ENCODE measurements around the gene MKI67. TPM values are rescaled to one million over a fixed set of nuclear protein-coding genes. Genes with fewer than 3 reads are reported as not detected.

The MKI67 gene
- total and polyA plus RNA-seq, 2 donors (not counting 1 experiment from before 2014, with no cell fraction given) = 0.36 to 0.47 TPM

DNA sequence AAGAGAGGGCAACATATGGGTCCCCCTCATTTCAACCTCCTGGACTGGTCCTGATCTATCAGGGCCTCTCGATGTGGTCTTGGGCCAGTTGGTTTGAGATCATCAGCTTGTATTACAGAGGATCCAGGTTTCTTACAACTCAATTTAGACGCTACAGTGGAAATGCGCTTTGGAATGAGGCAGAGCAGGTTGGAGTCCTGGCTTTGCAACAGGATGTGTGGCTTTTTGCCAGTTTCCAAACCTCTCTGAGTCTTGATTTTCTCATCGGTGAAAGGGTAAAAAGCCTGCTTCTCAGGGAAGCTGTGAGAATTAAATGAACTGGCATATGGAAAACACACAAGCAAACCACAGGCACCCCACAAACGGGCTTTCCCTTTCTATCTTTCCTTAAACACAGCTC lies 37.5 kb upstream of the MKI67 start:
- H3K4me3 Mint-ChIP-seq = no peak overlapping the region
- DNase-seq = no peak
- CTCF ChIA-PET = no interaction called here
- ATAC-seq (ENCODE audit: low read depth) = no peak
- H3K9me3 Mint-ChIP-seq (ENCODE audit: insufficient read depth) = peaks cover 2% of the 10 kb centered on the region
- Histone ChIP-seq H3K4me1 (ENCODE audit: control insufficient read depth in 2 of 2, insufficient read depth in 2 of 2, low read length in 2 of 2) (peaks cover 16 to 19% of the 10 kb centered on the region in 2 donors), H3K27ac (ENCODE audit: low read length in 2 of 2) (no peak overlapping the region), H3K4me2 (replicated peaks; ENCODE audit: low read depth, low read length, poor library complexity, severe bottlenecking) (no peak overlapping the region), H3K9me3 (ENCODE audit: control extremely low read depth in 1 of 3, control insufficient read depth in 2 of 3, insufficient read depth in 1 of 3, low read length in 2 of 3) (peaks cover 0 to 12% (median 0%) of the 10 kb centered on the region in 3 donors), H4K20me1 (ENCODE audit: control insufficient read depth, insufficient read depth, low read length, poor library complexity, severe bottlenecking) (no peaks in the 10 kb centered on the region), H3K79me2 (ENCODE audit: control insufficient read depth, insufficient read depth, low read length) (no peaks in the 10 kb centered on the region), H2AFZ (ENCODE audit: insufficient read depth, low read depth, low read length, poor library complexity, severe bottlenecking) (no peak overlapping the region), H3K27me3 (replicated peaks in 1 of 4; ENCODE audit: control extremely low read depth in 1 of 4, control insufficient read depth in 3 of 4, insufficient read depth in 4 of 4, low read length in 3 of 4) (peaks cover 0 to under 1% (median 0%) of the 10 kb centered on the region in 4 experiments), H3K9ac (ENCODE audit: low read length) (no peak overlapping the region), H3K4me3 (ENCODE audit: control extremely low read depth in 1 of 5, extremely low read depth in 1 of 5, insufficient read depth in 1 of 5, low read depth in 2 of 5, low read length in 4 of 5) (no peak overlapping the region), H3K36me3 (replicated peaks in 1 of 2; ENCODE audit: control extremely low read depth in 1 of 2, control insufficient read depth in 1 of 2, extremely low read depth in 1 of 2, insufficient read depth in 2 of 2, low read length in 1 of 2) (no peaks in the 10 kb centered on the region)
- POLR2A ChIA-PET = no interaction called here
- no peak overlapping the region for H3K27ac Mint-ChIP-seq
- intact Hi-C loops (cut with micrococcal nuclease) = no loop called here
- H3K4me1 Mint-ChIP-seq = peaks cover 27% of the 10 kb centered on the region
- TF ChIP-seq EZH2 (IDR thresholded peaks at IDR 0.05; ENCODE audit: borderline replicate concordance, insufficient read depth, low read depth, low read length, poor library complexity, severe bottlenecking) = no peak
- TF ChIP-seq, protein P1, sequence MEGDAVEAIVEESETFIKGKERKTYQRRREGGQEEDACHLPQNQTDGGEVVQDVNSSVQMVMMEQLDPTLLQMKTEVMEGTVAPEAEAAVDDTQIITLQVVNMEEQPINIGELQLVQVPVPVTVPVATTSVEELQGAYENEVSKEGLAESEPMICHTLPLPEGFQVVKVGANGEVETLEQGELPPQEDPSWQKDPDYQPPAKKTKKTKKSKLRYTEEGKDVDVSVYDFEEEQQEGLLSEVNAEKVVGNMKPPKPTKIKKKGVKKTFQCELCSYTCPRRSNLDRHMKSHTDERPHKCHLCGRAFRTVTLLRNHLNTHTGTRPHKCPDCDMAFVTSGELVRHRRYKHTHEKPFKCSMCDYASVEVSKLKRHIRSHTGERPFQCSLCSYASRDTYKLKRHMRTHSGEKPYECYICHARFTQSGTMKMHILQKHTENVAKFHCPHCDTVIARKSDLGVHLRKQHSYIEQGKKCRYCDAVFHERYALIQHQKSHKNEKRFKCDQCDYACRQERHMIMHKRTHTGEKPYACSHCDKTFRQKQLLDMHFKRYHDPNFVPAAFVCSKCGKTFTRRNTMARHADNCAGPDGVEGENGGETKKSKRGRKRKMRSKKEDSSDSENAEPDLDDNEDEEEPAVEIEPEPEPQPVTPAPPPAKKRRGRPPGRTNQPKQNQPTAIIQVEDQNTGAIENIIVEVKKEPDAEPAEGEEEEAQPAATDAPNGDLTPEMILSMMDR (IDR thresholded peaks at IDR 0.05) = no peak
- WGBS (ENCODE audit: insufficient coverage) = 89% methylated on average over 3 of the region's 5 CpGs
- H3K27me3 Mint-ChIP-seq = peaks cover 16% of the 10 kb centered on the region

DNA sequence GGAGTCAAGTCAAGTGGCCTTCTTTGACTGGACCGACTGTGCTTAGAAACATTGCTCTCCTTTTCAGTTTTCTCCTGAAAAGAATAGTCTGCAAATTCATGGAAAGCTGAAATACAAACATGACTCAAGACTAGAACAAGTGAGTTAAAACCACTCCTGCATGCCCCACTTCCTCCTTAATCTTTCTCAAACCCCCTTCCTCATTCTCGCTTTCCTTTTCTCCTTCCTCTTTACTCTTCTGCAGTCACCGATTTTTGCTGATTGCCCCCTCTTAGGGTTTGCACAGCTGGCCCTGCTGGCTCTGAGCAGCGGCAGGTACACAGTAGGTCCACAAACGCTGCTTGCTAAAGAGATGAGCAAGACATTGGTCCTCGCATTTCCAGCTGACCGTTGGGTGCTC lies 34.8 kb upstream of the MKI67 start:
- ATAC-seq (ENCODE audit: low read depth) (peak; percentile 33), DNase-seq (peak; percentile 43)
- H3K4me3 ChIP-seq (ENCODE audit: control extremely low read depth in 1 of 5, extremely low read depth in 1 of 5, insufficient read depth in 1 of 5, low read depth in 2 of 5, low read length in 4 of 5) = no peak overlapping the region
- Mint-ChIP-seq H3K9me3 (ENCODE audit: insufficient read depth) (peaks cover 2% of the 10 kb centered on the region), H3K27me3 (peaks cover 24% of the 10 kb centered on the region), H3K4me1 (peaks cover 27% of the 10 kb centered on the region), H3K4me3 (peak overlapping the region; percentile 62), H3K27ac (no peak overlapping the region)
- peaks cover 0 to 11% (median 2%) of the 10 kb centered on the region in 4 experiments for H3K27me3 ChIP-seq (replicated peaks in 1 of 4; ENCODE audit: control extremely low read depth in 1 of 4, control insufficient read depth in 3 of 4, insufficient read depth in 4 of 4, low read length in 3 of 4)
- H3K9ac ChIP-seq (ENCODE audit: low read length) = no peak overlapping the region
- intact Hi-C loops (cut with micrococcal nuclease) = no loop called here
- H2AFZ ChIP-seq (ENCODE audit: insufficient read depth, low read depth, low read length, poor library complexity, severe bottlenecking) = no peak overlapping the region
- WGBS (ENCODE audit: insufficient coverage) = 50% methylated on average over 7 of the region's 7 CpGs
- TF ChIP-seq, protein P1 (IDR thresholded peaks at IDR 0.05) = no peak
- TF ChIP-seq EZH2 (IDR thresholded peaks at IDR 0.05; ENCODE audit: borderline replicate concordance, insufficient read depth, low read depth, low read length, poor library complexity, severe bottlenecking) = no peak
- no peaks in the 10 kb centered on the region for H3K36me3 ChIP-seq (replicated peaks in 1 of 2; ENCODE audit: control extremely low read depth in 1 of 2, control insufficient read depth in 1 of 2, extremely low read depth in 1 of 2, insufficient read depth in 2 of 2, low read length in 1 of 2)
- H3K79me2 ChIP-seq (ENCODE audit: control insufficient read depth, insufficient read depth, low read length) = no peaks in the 10 kb centered on the region
- CTCF ChIA-PET = interaction anchor here (0.9 to 2.3 kb wide), 3 partner anchors 11 to 20 kb away, joined by 3 to 13 read pairs (median 3); no protein-coding TSS in a partner anchor
- peaks cover 0 to 12% (median 0%) of the 10 kb centered on the region in 3 donors for H3K9me3 ChIP-seq (ENCODE audit: control extremely low read depth in 1 of 3, control insufficient read depth in 2 of 3, insufficient read depth in 1 of 3, low read length in 2 of 3)
- POLR2A ChIA-PET = no interaction called here
- H3K4me1 ChIP-seq (ENCODE audit: control insufficient read depth in 2 of 2, insufficient read depth in 2 of 2, low read length in 2 of 2) = peaks cover 16 to 19% of the 10 kb centered on the region in 2 donors
- H3K27ac ChIP-seq (ENCODE audit: low read length in 2 of 2) = no peak overlapping the region
- H4K20me1 ChIP-seq (ENCODE audit: control insufficient read depth, insufficient read depth, low read length, poor library complexity, severe bottlenecking) = no peaks in the 10 kb centered on the region
- peak overlapping the region; percentile 40 for H3K4me2 ChIP-seq (replicated peaks; ENCODE audit: low read depth, low read length, poor library complexity, severe bottlenecking)

Data from B cell (primary cell).